Fibroblast of lung (primary cell): Measurements from ENCODE around the gene NET1. TPM values are rescaled to one million over a fixed set of nuclear protein-coding genes. Genes with fewer than 3 reads are reported as not detected.
A peak's percentile ranks its signal among the peaks of the same experiment; 100 is the strongest.

Experiments used
- DNase-seq, 2 donors: peaks; one replicate each; pipeline versions ENCODE4 v3.0.0 to v3.0.0-alpha.2; 2010; ENCODE audit warnings: low read depth in 2 of 2
- H2AFZ ChIP-seq: 2 replicates; pipeline ENCODE4 v1.5.1; 2012; ENCODE audit warnings: low read length, control low read depth, inconsistent platforms
- H3K27ac ChIP-seq: 2 replicates; pipeline ENCODE4 v1.5.1; 2011; ENCODE audit warnings: low read length, control low read depth; ENCODE audit not compliant: insufficient read depth
- H3K27me3 ChIP-seq: 2 replicates; pipeline ENCODE4 v1.5.1; 2011; ENCODE audit warnings: mild to moderate bottlenecking, low read length; ENCODE audit not compliant: control insufficient read depth, insufficient read depth
- H3K36me3 ChIP-seq: 2 replicates; pipeline ENCODE4 v1.5.1; 2011; ENCODE audit warnings: low read length; ENCODE audit not compliant: control insufficient read depth, insufficient read depth
- H3K4me1 ChIP-seq: 2 replicates; pipeline ENCODE4 v1.5.1; 2011; ENCODE audit warnings: low read length; ENCODE audit not compliant: control insufficient read depth, insufficient read depth; ENCODE audit errors: extremely low read depth
- H3K4me2 ChIP-seq: 2 replicates; pipeline ENCODE4 v1.5.1; 2011; ENCODE audit warnings: low read length, control low read depth; ENCODE audit not compliant: insufficient read depth; ENCODE audit errors: extremely low read depth
- H3K4me3 ChIP-seq, 4 experiments: fragments of 200-600 bp in 1 of 4; sonication (generic) in 1 of 4; replicated peaks in 1 of 4; 2 replicates each; pipeline ENCODE4 v1.5.1; 2011 to 2016; ENCODE audit warnings: low read length in 4 of 4, low read depth in 3 of 4, mild to moderate bottlenecking in 3 of 4, control low read depth in 2 of 4, inconsistent platforms in 1 of 4, mixed read lengths in 1 of 4; ENCODE audit not compliant: insufficient read depth in 1 of 4; ENCODE audit errors: control extremely low read depth in 1 of 4
- H3K79me2 ChIP-seq: 2 replicates; pipeline ENCODE4 v1.5.1; 2012; ENCODE audit warnings: mild to moderate bottlenecking, low read length, inconsistent platforms; ENCODE audit not compliant: control insufficient read depth, insufficient read depth
- H3K9ac ChIP-seq: 2 replicates; pipeline ENCODE4 v1.5.1; 2011; ENCODE audit warnings: mild to moderate bottlenecking, low read length, control low read depth; ENCODE audit not compliant: insufficient read depth
- H3K9me3 ChIP-seq: 2 replicates; pipeline ENCODE4 v1.5.1; 2012; ENCODE audit warnings: low read depth, low read length; ENCODE audit not compliant: control insufficient read depth, insufficient read depth
- H4K20me1 ChIP-seq: 2 replicates; pipeline ENCODE4 v1.5.1; 2011; ENCODE audit warnings: low read length; ENCODE audit not compliant: control insufficient read depth, insufficient read depth; ENCODE audit errors: extremely low read depth
- CTCF ChIP-seq, 2 donors: IDR thresholded peaks in 1 of 2; conservative IDR thresholded peaks in 1 of 2; 1 replicate in 1 of 2; 2 replicates in 1 of 2; pipeline ENCODE4 v1.5.1; 2011 to 2012; ENCODE audit warnings: low read length in 2 of 2, control low read depth in 1 of 2, inconsistent platforms in 1 of 2, low read depth in 1 of 2, mild to moderate bottlenecking in 1 of 2
- EZH2 ChIP-seq: IDR thresholded peaks from 2 replicates; pipeline ENCODE4 v1.5.1; 2012; ENCODE audit warnings: low read length, control low read depth, mild to moderate bottlenecking; ENCODE audit errors: missing control alignments
- polyA plus RNA-seq, 2 donors: library from polyadenylated mRNA; depleted of rRNA in 1 of 2; stranded (reverse) in 1 of 2; unstranded in 1 of 2; fragments of >200 nt; gene quantifications; 2 replicates each; pipeline ENCODE4 v1.2.1, GENCODE V29; 2011 to 2012; ENCODE audit warnings: missing spikeins in 1 of 2
- total RNA-seq: library from RNA; depleted of rRNA; stranded (reverse); fragments of >200 nt; gene quantifications from 2 replicates; pipeline ENCODE4 v1.2.1, GENCODE V29; 2014

The NET1 gene
- total and polyA plus RNA-seq, 2 donors (not counting 1 experiment from before 2014, with no cell fraction given): 7.2 to 45.4 TPM

GRCh38 chr10:5411941-5412276 lies 448 bp upstream of the NET1 start:
- H3K4me3 ChIP-seq: peak overlapping the region; percentile 47 to 74 (median 72)
- H3K4me1 ChIP-seq: no peaks in the 10 kb centered on the region
- no peaks in the 10 kb centered on the region for H3K9me3 ChIP-seq
- peak overlapping the region; percentile 88 for H2AFZ ChIP-seq
- no peaks in the 10 kb centered on the region for H3K36me3 ChIP-seq
- H4K20me1 ChIP-seq: no peaks in the 10 kb centered on the region
- H3K27ac ChIP-seq: no peak overlapping the region
- peaks cover 40% of the 10 kb centered on the region for H3K79me2 ChIP-seq
- TF ChIP-seq CTCF (conservative IDR thresholded peaks at IDR 0.05 in 1 of 2, IDR thresholded peaks at IDR 0.05 in 1 of 2; ENCODE audit: low read depth in 1 of 2, low read length in 2 of 2) (no peak), EZH2 (no peak)
- H3K4me2 ChIP-seq: peak overlapping the region; percentile 88
- H3K9ac ChIP-seq: no peak overlapping the region
- H3K27me3 ChIP-seq: peaks cover 8% of the 10 kb centered on the region
- no peak for DNase-seq

- peak overlapping the region; percentile 50 for H2AFZ ChIP-seq
- peak overlapping the region; percentile 8 for H3K9ac ChIP-seq
- H3K27ac ChIP-seq: peak overlapping the region; percentile 30
- no peaks in the 10 kb centered on the region for H3K36me3 ChIP-seq
- DNase-seq: peak; percentile 51 to 67
- no peak for TF ChIP-seq CTCF (conservative IDR thresholded peaks at IDR 0.05 in 1 of 2, IDR thresholded peaks at IDR 0.05 in 1 of 2; ENCODE audit: low read depth in 1 of 2, low read length in 2 of 2)
- no peak for TF ChIP-seq EZH2
- H3K4me1 ChIP-seq: no peaks in the 10 kb centered on the region
- H3K4me2 ChIP-seq: peak overlapping the region; percentile 61
- no peaks in the 10 kb centered on the region for H4K20me1 ChIP-seq
- peaks cover 52% of the 10 kb centered on the region for H3K79me2 ChIP-seq
- H3K4me3 ChIP-seq: peak overlapping the region; percentile 43 to 74 (median 62)
- peaks cover 8% of the 10 kb centered on the region for H3K27me3 ChIP-seq
- H3K9me3 ChIP-seq: no peaks in the 10 kb centered on the region
Observed at GRCh38 chr10:5413012-5413938, 918 bp downstream of the NET1 start.

GRCh38 chr10:5416981-5417380 lies 4.6 kb downstream of the NET1 start:
- no peak overlapping the region for H2AFZ ChIP-seq
- no peak for TF ChIP-seq CTCF (conservative IDR thresholded peaks at IDR 0.05 in 1 of 2, IDR thresholded peaks at IDR 0.05 in 1 of 2; ENCODE audit: low read depth in 1 of 2, low read length in 2 of 2)
- no peak for TF ChIP-seq EZH2
- peak in 1 of 2 donors; percentile 40 for DNase-seq
- H3K36me3 ChIP-seq: no peaks in the 10 kb centered on the region
- no peak overlapping the region for H3K27ac ChIP-seq
- H3K9me3 ChIP-seq: no peaks in the 10 kb centered on the region
- no peaks in the 10 kb centered on the region for H4K20me1 ChIP-seq
- H3K4me1 ChIP-seq: no peaks in the 10 kb centered on the region
- peaks cover 80% of the 10 kb centered on the region for H3K79me2 ChIP-seq
- H3K4me2 ChIP-seq: no peak overlapping the region
- no peak overlapping the region for H3K4me3 ChIP-seq
- H3K27me3 ChIP-seq: no peaks in the 10 kb centered on the region
- no peak overlapping the region for H3K9ac ChIP-seq
